ELR (cell line): ENCODE results near the gene PSENEN.
"Not testable (repeated sequence)": the region's sequence is repeated elsewhere in the genome, so short reads cannot be mapped to it uniquely, and the experiment has no call there.

Source experiments
- DNase-seq: peaks from one replicate; pipeline ENCODE4 v3.0.0-alpha.2; 2015; ENCODE audit warnings: low read depth

The PSENEN gene

GRCh38 chr19:35788205-35788960 lies 42.9 kb downstream of the PSENEN start:
- DNase-seq = no peak

GRCh38 chr19:35789195-35789977 lies 43.9 kb downstream of the PSENEN start:
- no peak for DNase-seq

- DNase-seq = no peak
These were observed 44.8 kb downstream of the PSENEN start for GRCh38 chr19:35789978-35790944.

GRCh38 chr19:35790981-35791813 lies 45.7 kb downstream of the PSENEN start:
- no peak for DNase-seq

GRCh38 chr19:35791814-35792279 lies 46.4 kb downstream of the PSENEN start:
- no peak for DNase-seq

- no peak for DNase-seq
These were observed 46.9 kb downstream of the PSENEN start for GRCh38 chr19:35792312-35792711.

- no peak for DNase-seq
These were observed 47.4 kb downstream of the PSENEN start for GRCh38 chr19:35792888-35793287.

GRCh38 chr19:35793381-35794165 lies 48.1 kb downstream of the PSENEN start:
- DNase-seq = peak; percentile 34

- DNase-seq = not testable (repeated sequence)
These were observed 50.1 kb downstream of the PSENEN start for GRCh38 chr19:35795564-35795963.
